Measurements from ENCODE around the gene FSD1.

Gene FSD1

DNA sequence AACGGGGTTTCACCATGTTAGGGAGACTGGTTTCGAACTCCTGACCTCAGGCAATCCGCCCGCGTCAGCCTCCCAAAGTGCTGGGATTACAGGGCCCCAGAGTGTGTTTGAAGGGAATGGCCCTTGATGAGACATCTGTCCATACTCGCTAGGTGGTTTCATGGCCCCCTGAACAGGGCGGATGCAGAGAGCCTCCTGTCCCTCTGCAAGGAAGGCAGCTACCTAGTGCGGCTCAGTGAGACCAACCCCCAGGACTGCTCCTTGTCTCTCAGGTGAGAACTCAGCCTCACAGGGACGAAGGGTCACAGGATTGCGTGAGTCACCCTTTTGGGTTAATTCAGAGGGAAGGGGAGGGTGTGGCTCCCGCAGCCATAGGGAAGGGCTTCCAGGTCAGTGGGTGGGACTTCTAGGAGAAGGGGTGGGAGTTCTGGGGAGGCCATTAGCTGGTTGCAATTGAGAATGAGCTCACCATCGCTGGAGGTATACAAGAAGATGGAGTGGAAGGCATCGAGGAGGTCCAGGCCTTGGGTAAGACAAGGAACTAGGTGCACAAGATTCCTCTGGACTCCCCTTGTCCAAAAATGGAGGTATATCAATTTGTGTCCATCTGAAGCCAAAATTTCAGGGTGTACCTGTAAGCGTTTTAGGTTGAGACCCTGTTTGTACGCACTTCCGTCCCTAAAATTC lies 16.2 kb upstream of the FSD1 start:
- Histone ChIP-seq H3K23ac (ENCODE audit: low read length) (no peak overlapping the region), H4K91ac (ENCODE audit: low read depth, low read length) (no peak overlapping the region), H3K4me1 (ENCODE audit: control insufficient read depth in 1 of 2, insufficient read depth in 2 of 2, low read length in 2 of 2) (no peaks in the 10 kb centered on the region), H2BK120ac (ENCODE audit: insufficient read depth, low read length, poor library complexity) (no peak overlapping the region), H3K18ac (ENCODE audit: low read length) (no peak overlapping the region), H2BK12ac (ENCODE audit: low read length) (no peak overlapping the region), H4K12ac (ENCODE audit: low read depth, low read length) (no peak overlapping the region), H3K14ac (ENCODE audit: low read length) (no peak overlapping the region), H3K79me2 (ENCODE audit: control insufficient read depth, insufficient read depth, low read length, poor library complexity) (no peaks in the 10 kb centered on the region), H3K27me3 (ENCODE audit: insufficient read depth, low read length) (no peaks in the 10 kb centered on the region), H3K9me3 (ENCODE audit: insufficient read depth, low read depth, low read length) (no peaks in the 10 kb centered on the region), H4K8ac (ENCODE audit: low read depth, low read length) (no peak overlapping the region), H3K79me1 (ENCODE audit: low read length) (no peaks in the 10 kb centered on the region), H3K4ac (ENCODE audit: low read depth, low read length) (no peak overlapping the region), H2AK5ac (ENCODE audit: low read length) (no peak overlapping the region), H3K9ac (ENCODE audit: low read length) (no peak overlapping the region), H3K27ac (ENCODE audit: low read depth, low read length) (no peak overlapping the region), H3K4me2 (ENCODE audit: low read length) (no peak overlapping the region), H2AFZ (ENCODE audit: insufficient read depth, low read length, poor library complexity) (no peak overlapping the region), H2BK5ac (ENCODE audit: low read depth, low read length, poor library complexity) (no peak overlapping the region), H3K36me3 (ENCODE audit: control insufficient read depth in 1 of 2, insufficient read depth in 2 of 2, low read length in 2 of 2) (no peaks in the 10 kb centered on the region), H3K4me3 (ENCODE audit: low read depth, low read length) (no peak overlapping the region)
- no CpG with 5 or more reads among the region's 16 CpGs for WGBS (ENCODE audit: extremely low coverage, insufficient coverage, insufficient read length)
- DNase-seq, result no peak

DNA sequence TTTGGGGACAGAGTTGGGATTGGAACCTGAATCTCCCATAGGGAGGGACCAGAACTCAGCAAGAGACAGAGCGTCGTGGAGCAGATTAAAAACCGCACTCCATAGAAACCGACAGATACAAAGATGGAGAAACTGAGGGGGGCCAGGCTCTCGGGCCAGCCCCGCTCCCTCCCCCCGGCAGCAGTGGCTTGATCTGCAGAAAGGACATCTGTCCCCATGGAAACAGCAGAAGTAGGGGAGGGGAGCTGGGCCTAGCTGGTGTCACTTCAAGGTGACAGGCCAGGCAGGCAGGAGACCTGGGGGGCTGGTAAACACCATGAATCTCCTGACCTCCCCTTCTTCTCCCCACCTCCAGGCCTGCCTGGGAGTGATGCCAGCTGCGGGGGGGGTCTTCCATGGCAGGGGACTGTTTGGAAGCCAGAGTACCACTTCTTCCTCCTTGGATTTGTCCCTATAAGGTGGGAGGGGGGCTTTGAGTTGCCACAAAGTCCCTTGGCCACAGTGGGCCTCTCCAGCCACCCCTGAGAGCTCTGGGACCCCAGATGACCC lies 13.1 kb upstream of the FSD1 start:
- DNase-seq, result no peak
- H2BK5ac ChIP-seq (ENCODE audit: low read depth, low read length, poor library complexity), result no peak overlapping the region
- H2BK12ac ChIP-seq (ENCODE audit: low read length), result no peak overlapping the region
- no peak overlapping the region for H3K23ac ChIP-seq (ENCODE audit: low read length)
- H3K14ac ChIP-seq (ENCODE audit: low read length), result no peak overlapping the region
- H3K9ac ChIP-seq (ENCODE audit: low read length), result no peak overlapping the region
- H3K27me3 ChIP-seq (ENCODE audit: insufficient read depth, low read length), result no peaks in the 10 kb centered on the region
- H4K8ac ChIP-seq (ENCODE audit: low read depth, low read length), result no peak overlapping the region
- H3K4ac ChIP-seq (ENCODE audit: low read depth, low read length), result no peak overlapping the region
- WGBS (ENCODE audit: extremely low coverage, insufficient coverage, insufficient read length), result no CpG with 5 or more reads among the region's 8 CpGs
- H3K9me3 ChIP-seq (ENCODE audit: insufficient read depth, low read depth, low read length), result peaks cover 3% of the 10 kb centered on the region
- no peak overlapping the region for H3K4me2 ChIP-seq (ENCODE audit: low read length)
- H3K27ac ChIP-seq (ENCODE audit: low read depth, low read length), result no peak overlapping the region
- no peak overlapping the region for H2BK120ac ChIP-seq (ENCODE audit: insufficient read depth, low read length, poor library complexity)
- H2AFZ ChIP-seq (ENCODE audit: insufficient read depth, low read length, poor library complexity), result no peak overlapping the region
- H3K79me1 ChIP-seq (ENCODE audit: low read length), result no peaks in the 10 kb centered on the region
- H3K79me2 ChIP-seq (ENCODE audit: control insufficient read depth, insufficient read depth, low read length, poor library complexity), result no peaks in the 10 kb centered on the region
- H2AK5ac ChIP-seq (ENCODE audit: low read length), result no peak overlapping the region
- no peak overlapping the region for H3K4me3 ChIP-seq (ENCODE audit: low read depth, low read length)
- H4K91ac ChIP-seq (ENCODE audit: low read depth, low read length), result no peak overlapping the region
- H3K18ac ChIP-seq (ENCODE audit: low read length), result no peak overlapping the region
- H3K4me1 ChIP-seq (ENCODE audit: control insufficient read depth in 1 of 2, insufficient read depth in 2 of 2, low read length in 2 of 2), result no peaks in the 10 kb centered on the region
- no peak overlapping the region for H4K12ac ChIP-seq (ENCODE audit: low read depth, low read length)
- H3K36me3 ChIP-seq (ENCODE audit: control insufficient read depth in 1 of 2, insufficient read depth in 2 of 2, low read length in 2 of 2), result no peaks in the 10 kb centered on the region

DNA sequence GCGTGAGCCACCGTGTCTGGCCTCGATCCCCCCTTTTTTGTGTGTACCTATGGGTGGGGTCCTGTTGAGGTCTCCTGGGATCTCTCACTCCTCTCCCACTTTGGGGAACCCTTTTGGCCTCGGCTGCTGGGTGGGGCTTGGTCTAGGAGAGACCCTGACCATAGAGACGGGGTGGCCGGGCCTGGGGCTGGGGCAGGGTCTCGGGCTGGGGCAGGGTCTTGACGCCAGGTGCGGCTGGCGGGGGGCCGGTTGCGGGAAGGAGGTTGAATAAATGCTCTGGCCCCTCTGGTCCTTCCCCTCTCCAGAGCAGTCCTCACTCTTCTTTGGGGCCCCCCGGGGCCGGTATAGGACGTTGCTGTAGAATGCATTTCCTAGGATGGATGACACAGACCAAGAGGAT lies 11.9 kb upstream of the FSD1 start:
- Histone ChIP-seq H3K4me1 (ENCODE audit: control insufficient read depth in 1 of 2, insufficient read depth in 2 of 2, low read length in 2 of 2) (no peaks in the 10 kb centered on the region), H3K27me3 (ENCODE audit: insufficient read depth, low read length) (no peaks in the 10 kb centered on the region), H3K4me2 (ENCODE audit: low read length) (no peak overlapping the region), H3K23ac (ENCODE audit: low read length) (no peak overlapping the region), H4K8ac (ENCODE audit: low read depth, low read length) (no peak overlapping the region), H3K18ac (ENCODE audit: low read length) (no peak overlapping the region), H2BK12ac (ENCODE audit: low read length) (no peak overlapping the region), H3K4ac (ENCODE audit: low read depth, low read length) (no peak overlapping the region), H3K9me3 (ENCODE audit: insufficient read depth, low read depth, low read length) (peaks cover 3% of the 10 kb centered on the region), H3K79me2 (ENCODE audit: control insufficient read depth, insufficient read depth, low read length, poor library complexity) (no peaks in the 10 kb centered on the region), H3K27ac (ENCODE audit: low read depth, low read length) (no peak overlapping the region), H3K9ac (ENCODE audit: low read length) (no peak overlapping the region), H2AK5ac (ENCODE audit: low read length) (no peak overlapping the region), H3K14ac (ENCODE audit: low read length) (no peak overlapping the region), H2BK5ac (ENCODE audit: low read depth, low read length, poor library complexity) (no peak overlapping the region), H2BK120ac (ENCODE audit: insufficient read depth, low read length, poor library complexity) (no peak overlapping the region), H3K36me3 (ENCODE audit: control insufficient read depth in 1 of 2, insufficient read depth in 2 of 2, low read length in 2 of 2) (no peaks in the 10 kb centered on the region), H3K4me3 (ENCODE audit: low read depth, low read length) (no peak overlapping the region), H2AFZ (ENCODE audit: insufficient read depth, low read length, poor library complexity) (no peak overlapping the region), H3K79me1 (ENCODE audit: low read length) (no peaks in the 10 kb centered on the region), H4K12ac (ENCODE audit: low read depth, low read length) (no peak overlapping the region), H4K91ac (ENCODE audit: low read depth, low read length) (no peak overlapping the region)
- DNase-seq, result no peak
- no CpG with 5 or more reads among the region's 15 CpGs for WGBS (ENCODE audit: extremely low coverage, insufficient coverage, insufficient read length)

DNA sequence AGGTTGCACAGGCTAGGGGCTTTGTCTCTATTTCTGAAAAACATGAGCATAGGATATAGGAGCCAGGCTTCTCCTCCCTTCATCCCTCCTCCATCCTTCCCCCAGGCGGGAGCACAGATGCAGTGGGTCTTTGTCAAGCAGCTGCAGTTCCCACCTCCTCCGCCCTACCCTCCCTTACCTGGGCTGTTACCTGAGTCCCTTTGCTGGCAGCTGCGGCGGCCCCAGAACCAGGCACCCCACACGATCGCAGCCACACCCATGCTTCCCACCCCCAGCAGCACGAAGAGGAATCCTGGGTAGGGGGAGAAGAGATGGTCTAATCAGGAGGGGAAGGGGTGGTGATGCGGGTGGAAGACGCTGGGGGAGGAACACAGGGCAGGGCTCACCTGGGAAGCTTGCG lies 10.0 kb upstream of the FSD1 start:
- H3K79me2 ChIP-seq (ENCODE audit: control insufficient read depth, insufficient read depth, low read length, poor library complexity), result no peaks in the 10 kb centered on the region
- no peak overlapping the region for H2BK12ac ChIP-seq (ENCODE audit: low read length)
- WGBS (ENCODE audit: extremely low coverage, insufficient coverage, insufficient read length), result no CpG with 5 or more reads among the region's 10 CpGs
- H3K4me3 ChIP-seq (ENCODE audit: low read depth, low read length), result no peak overlapping the region
- H2AK5ac ChIP-seq (ENCODE audit: low read length), result no peak overlapping the region
- no peaks in the 10 kb centered on the region for H3K4me1 ChIP-seq (ENCODE audit: control insufficient read depth in 1 of 2, insufficient read depth in 2 of 2, low read length in 2 of 2)
- DNase-seq, result no peak
- H2BK120ac ChIP-seq (ENCODE audit: insufficient read depth, low read length, poor library complexity), result no peak overlapping the region
- peaks cover 3% of the 10 kb centered on the region for H3K9me3 ChIP-seq (ENCODE audit: insufficient read depth, low read depth, low read length)
- H3K4me2 ChIP-seq (ENCODE audit: low read length), result no peak overlapping the region
- H3K27me3 ChIP-seq (ENCODE audit: insufficient read depth, low read length), result no peaks in the 10 kb centered on the region
- no peak overlapping the region for H4K91ac ChIP-seq (ENCODE audit: low read depth, low read length)
- H3K27ac ChIP-seq (ENCODE audit: low read depth, low read length), result no peak overlapping the region
- no peak overlapping the region for H3K9ac ChIP-seq (ENCODE audit: low read length)
- H2BK5ac ChIP-seq (ENCODE audit: low read depth, low read length, poor library complexity), result no peak overlapping the region
- H3K23ac ChIP-seq (ENCODE audit: low read length), result no peak overlapping the region
- no peak overlapping the region for H3K4ac ChIP-seq (ENCODE audit: low read depth, low read length)
- H3K18ac ChIP-seq (ENCODE audit: low read length), result no peak overlapping the region
- H3K79me1 ChIP-seq (ENCODE audit: low read length), result no peaks in the 10 kb centered on the region
- no peak overlapping the region for H4K8ac ChIP-seq (ENCODE audit: low read depth, low read length)
- no peak overlapping the region for H2AFZ ChIP-seq (ENCODE audit: insufficient read depth, low read length, poor library complexity)
- H4K12ac ChIP-seq (ENCODE audit: low read depth, low read length), result no peak overlapping the region
- no peaks in the 10 kb centered on the region for H3K36me3 ChIP-seq (ENCODE audit: control insufficient read depth in 1 of 2, insufficient read depth in 2 of 2, low read length in 2 of 2)
- no peak overlapping the region for H3K14ac ChIP-seq (ENCODE audit: low read length)

All from trophoblast cell (in vitro differentiated cells and primary cell).